ENCODE results near the gene OR51G2. TPM values are rescaled to one million over a fixed set of nuclear protein-coding genes. Genes with fewer than 3 reads are reported as not detected.

The OR51G2 gene
- total and polyA plus RNA-seq, 2 donors (not counting 1 experiment from before 2014, with no cell fraction given) = not detected

- no CpG with 5 or more reads among the region's 1 CpG for WGBS (ENCODE audit: insufficient coverage)
- Histone ChIP-seq H3K27ac (ENCODE audit: low read length in 2 of 2) (no peak overlapping the region), H3K36me3 (replicated peaks in 1 of 2; ENCODE audit: control extremely low read depth in 1 of 2, control insufficient read depth in 1 of 2, extremely low read depth in 1 of 2, insufficient read depth in 2 of 2, low read length in 1 of 2) (no peaks in the 10 kb centered on the region), H3K4me3 (ENCODE audit: control extremely low read depth in 1 of 5, extremely low read depth in 1 of 5, insufficient read depth in 1 of 5, low read depth in 2 of 5, low read length in 4 of 5) (no peak overlapping the region), H4K20me1 (ENCODE audit: control insufficient read depth, insufficient read depth, low read length, poor library complexity, severe bottlenecking) (no peaks in the 10 kb centered on the region), H3K27me3 (replicated peaks in 1 of 4; ENCODE audit: control extremely low read depth in 1 of 4, control insufficient read depth in 3 of 4, insufficient read depth in 4 of 4, low read length in 3 of 4) (no peaks in the 10 kb centered on the region), H3K9me3 (ENCODE audit: control extremely low read depth in 1 of 3, control insufficient read depth in 2 of 3, insufficient read depth in 1 of 3, low read length in 2 of 3) (no peaks in the 10 kb centered on the region), H3K4me1 (ENCODE audit: control insufficient read depth in 2 of 2, insufficient read depth in 2 of 2, low read length in 2 of 2) (no peaks in the 10 kb centered on the region), H3K79me2 (ENCODE audit: control insufficient read depth, insufficient read depth, low read length) (no peaks in the 10 kb centered on the region), H3K9ac (ENCODE audit: low read length) (no peak overlapping the region), H2AFZ (ENCODE audit: insufficient read depth, low read depth, low read length, poor library complexity, severe bottlenecking) (no peak overlapping the region), H3K4me2 (replicated peaks; ENCODE audit: low read depth, low read length, poor library complexity, severe bottlenecking) (no peak overlapping the region)
- TF ChIP-seq, protein P1, sequence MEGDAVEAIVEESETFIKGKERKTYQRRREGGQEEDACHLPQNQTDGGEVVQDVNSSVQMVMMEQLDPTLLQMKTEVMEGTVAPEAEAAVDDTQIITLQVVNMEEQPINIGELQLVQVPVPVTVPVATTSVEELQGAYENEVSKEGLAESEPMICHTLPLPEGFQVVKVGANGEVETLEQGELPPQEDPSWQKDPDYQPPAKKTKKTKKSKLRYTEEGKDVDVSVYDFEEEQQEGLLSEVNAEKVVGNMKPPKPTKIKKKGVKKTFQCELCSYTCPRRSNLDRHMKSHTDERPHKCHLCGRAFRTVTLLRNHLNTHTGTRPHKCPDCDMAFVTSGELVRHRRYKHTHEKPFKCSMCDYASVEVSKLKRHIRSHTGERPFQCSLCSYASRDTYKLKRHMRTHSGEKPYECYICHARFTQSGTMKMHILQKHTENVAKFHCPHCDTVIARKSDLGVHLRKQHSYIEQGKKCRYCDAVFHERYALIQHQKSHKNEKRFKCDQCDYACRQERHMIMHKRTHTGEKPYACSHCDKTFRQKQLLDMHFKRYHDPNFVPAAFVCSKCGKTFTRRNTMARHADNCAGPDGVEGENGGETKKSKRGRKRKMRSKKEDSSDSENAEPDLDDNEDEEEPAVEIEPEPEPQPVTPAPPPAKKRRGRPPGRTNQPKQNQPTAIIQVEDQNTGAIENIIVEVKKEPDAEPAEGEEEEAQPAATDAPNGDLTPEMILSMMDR (IDR thresholded peaks at IDR 0.05) = no peak
- TF ChIP-seq EZH2 (IDR thresholded peaks at IDR 0.05; ENCODE audit: borderline replicate concordance, insufficient read depth, low read depth, low read length, poor library complexity, severe bottlenecking) = no peak
- Mint-ChIP-seq H3K27me3 (no peaks in the 10 kb centered on the region), H3K4me3 (no peak overlapping the region), H3K9me3 (ENCODE audit: insufficient read depth) (no peaks in the 10 kb centered on the region), H3K27ac (no peak overlapping the region), H3K4me1 (no peaks in the 10 kb centered on the region)
- no peak for DNase-seq
- ChIA-PET POLR2A (no interaction called here), CTCF (no interaction called here)
- intact Hi-C loops (cut with micrococcal nuclease) = no loop called here
- ATAC-seq (ENCODE audit: low read depth) = no peak
Observed at GRCh38 chr11:4921796-4922195, 2.6 kb upstream of the OR51G2 start.

DNA sequence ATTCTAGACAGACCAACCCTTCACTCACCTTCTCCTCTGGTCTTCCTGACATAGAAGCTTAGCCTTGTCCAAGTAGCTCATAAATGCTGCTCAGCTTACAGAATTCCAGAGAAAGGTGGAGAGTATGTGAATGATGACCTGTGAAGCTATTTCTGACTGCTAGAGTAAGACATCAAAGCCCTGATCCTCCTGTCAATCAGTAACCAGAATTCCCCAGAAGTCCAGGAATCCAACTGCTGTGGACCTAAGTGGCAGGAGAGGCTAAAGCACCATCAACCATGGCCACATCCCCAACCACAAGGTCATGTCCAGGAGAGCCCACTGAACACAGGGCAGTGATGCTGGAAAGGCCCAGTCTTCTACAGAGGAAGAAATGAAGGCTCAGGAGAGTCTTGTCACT lies 2.6 kb downstream of the OR51G2 start:
- H3K4me2 ChIP-seq (replicated peaks; ENCODE audit: low read depth, low read length, poor library complexity, severe bottlenecking) = no peak overlapping the region
- no peaks in the 10 kb centered on the region for H3K9me3 ChIP-seq (ENCODE audit: control extremely low read depth in 1 of 3, control insufficient read depth in 2 of 3, insufficient read depth in 1 of 3, low read length in 2 of 3)
- ChIA-PET POLR2A (no interaction called here), CTCF (no interaction called here)
- TF ChIP-seq EZH2 (IDR thresholded peaks at IDR 0.05; ENCODE audit: borderline replicate concordance, insufficient read depth, low read depth, low read length, poor library complexity, severe bottlenecking) = no peak
- TF ChIP-seq, protein P1 (IDR thresholded peaks at IDR 0.05) = no peak
- Mint-ChIP-seq H3K4me3 (no peak overlapping the region), H3K4me1 (no peaks in the 10 kb centered on the region), H3K27me3 (no peaks in the 10 kb centered on the region), H3K9me3 (ENCODE audit: insufficient read depth) (no peaks in the 10 kb centered on the region), H3K27ac (no peak overlapping the region)
- no peak for DNase-seq
- no peak for ATAC-seq (ENCODE audit: low read depth)
- H3K27me3 ChIP-seq (replicated peaks in 1 of 4; ENCODE audit: control extremely low read depth in 1 of 4, control insufficient read depth in 3 of 4, insufficient read depth in 4 of 4, low read length in 3 of 4) = no peaks in the 10 kb centered on the region
- H3K4me1 ChIP-seq (ENCODE audit: control insufficient read depth in 2 of 2, insufficient read depth in 2 of 2, low read length in 2 of 2) = no peaks in the 10 kb centered on the region
- no peak overlapping the region for H2AFZ ChIP-seq (ENCODE audit: insufficient read depth, low read depth, low read length, poor library complexity, severe bottlenecking)
- H3K79me2 ChIP-seq (ENCODE audit: control insufficient read depth, insufficient read depth, low read length) = no peaks in the 10 kb centered on the region
- no peaks in the 10 kb centered on the region for H4K20me1 ChIP-seq (ENCODE audit: control insufficient read depth, insufficient read depth, low read length, poor library complexity, severe bottlenecking)
- no peak overlapping the region for H3K9ac ChIP-seq (ENCODE audit: low read length)
- no peak overlapping the region for H3K27ac ChIP-seq (ENCODE audit: low read length in 2 of 2)
- no peaks in the 10 kb centered on the region for H3K36me3 ChIP-seq (replicated peaks in 1 of 2; ENCODE audit: control extremely low read depth in 1 of 2, control insufficient read depth in 1 of 2, extremely low read depth in 1 of 2, insufficient read depth in 2 of 2, low read length in 1 of 2)
- no peak overlapping the region for H3K4me3 ChIP-seq (ENCODE audit: control extremely low read depth in 1 of 5, extremely low read depth in 1 of 5, insufficient read depth in 1 of 5, low read depth in 2 of 5, low read length in 4 of 5)
- intact Hi-C loops (cut with micrococcal nuclease) = no loop called here

All from B cell (primary cell).